IPS-18c (cell line): Measurements from ENCODE around the gene BPIFB2.

Experiments
- H3K4me3 ChIP-seq: 2 replicates; pipeline ENCODE4 v1.7.0; 2013; ENCODE audit warnings: low read depth, mild to moderate bottlenecking, low read length, moderate library complexity; ENCODE audit not compliant: insufficient read depth
- H3K9me3 ChIP-seq: one replicate; pipeline ENCODE4 v1.6.1; 2013; ENCODE audit warnings: mild to moderate bottlenecking, low read length, moderate library complexity; ENCODE audit not compliant: control insufficient read depth, insufficient read depth

Gene BPIFB2

DNA sequence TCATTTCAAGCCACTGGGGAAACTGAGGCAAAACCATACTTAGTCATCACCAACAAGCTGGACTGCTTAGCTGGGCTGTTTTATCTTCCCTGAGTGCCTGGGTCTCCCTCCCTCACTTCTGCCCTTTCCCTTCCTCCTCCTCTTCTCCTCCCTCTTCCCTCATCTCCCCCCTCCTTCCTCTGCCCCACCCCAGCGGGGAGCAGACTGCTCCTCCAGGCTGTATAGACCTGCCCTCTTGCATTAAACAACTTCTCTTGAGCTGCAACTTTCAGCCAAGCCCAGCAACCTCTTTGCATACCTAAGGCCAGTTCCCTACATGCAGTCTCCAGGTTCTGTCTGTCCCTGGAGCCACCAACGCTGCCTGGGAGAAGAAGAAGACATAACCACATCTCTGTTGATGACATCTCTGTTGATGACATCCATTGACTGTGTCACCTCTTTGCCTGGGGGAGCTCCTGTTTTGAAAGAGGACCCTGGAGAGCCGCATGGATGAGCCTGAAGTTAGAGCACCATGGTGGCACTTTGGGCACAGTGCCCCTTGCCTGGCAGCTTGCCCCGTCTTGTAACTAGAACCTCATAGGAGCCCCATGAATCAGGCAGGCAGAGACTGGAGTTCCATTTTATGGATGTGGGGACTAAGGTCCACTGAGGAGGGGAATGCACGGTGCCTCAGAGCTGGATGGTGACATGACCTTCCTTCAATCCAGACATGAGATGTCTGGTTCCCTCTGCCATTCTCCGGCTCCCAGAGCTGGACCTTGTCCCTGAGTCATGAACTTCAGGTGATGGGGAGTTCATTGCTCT is 16.1 kb downstream of the BPIFB2 start:
- Histone ChIP-seq H3K9me3 (no peaks in the 10 kb centered on the region), H3K4me3 (no peak overlapping the region)

DNA sequence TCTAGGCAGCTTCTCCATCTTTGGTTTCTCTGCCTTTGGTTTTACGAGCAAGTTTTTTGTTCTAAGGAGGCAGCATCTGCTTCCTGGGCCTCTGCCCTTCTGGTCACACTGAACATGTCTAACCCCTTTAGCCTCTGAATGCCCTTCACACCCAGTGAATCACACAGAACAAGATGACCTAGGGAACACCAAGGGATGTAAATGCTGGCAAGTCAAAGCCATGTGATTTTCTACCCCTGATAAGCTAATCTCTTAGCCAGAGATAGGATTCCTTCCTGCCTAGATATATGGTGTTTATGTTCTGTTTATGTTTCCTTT is 16.7 kb downstream of the BPIFB2 start:
- no peaks in the 10 kb centered on the region for H3K9me3 ChIP-seq
- no peak overlapping the region for H3K4me3 ChIP-seq

- Histone ChIP-seq H3K9me3 (no peaks in the 10 kb centered on the region), H3K4me3 (no peak overlapping the region)
Measured at GRCh38 chr20:33024609-33025317, 17.3 kb downstream of the BPIFB2 start.

DNA sequence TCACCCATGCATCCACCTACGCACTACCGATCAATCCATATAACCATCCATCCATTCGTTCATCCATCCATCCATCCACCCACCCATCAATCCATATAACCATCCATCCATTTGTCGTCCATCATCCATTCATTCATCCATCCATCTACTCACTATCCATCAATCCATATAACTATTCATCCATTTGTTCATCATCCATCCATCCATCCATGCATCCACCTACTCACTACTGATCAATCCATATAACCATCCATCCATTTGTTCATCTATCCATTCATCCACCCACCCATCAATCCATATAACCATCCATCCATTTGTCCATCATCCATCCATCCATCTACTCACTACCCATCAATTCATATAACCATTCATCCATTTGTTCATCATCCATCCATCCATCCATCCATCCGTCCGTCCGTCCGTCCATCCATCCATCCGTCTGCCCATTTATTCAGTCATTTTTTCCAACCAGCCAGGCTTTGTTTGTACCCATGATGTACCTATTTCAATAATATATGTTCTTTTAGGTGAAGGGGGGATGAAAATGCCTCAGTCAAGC is 17.9 kb downstream of the BPIFB2 start:
- Histone ChIP-seq H3K9me3 (no peaks in the 10 kb centered on the region), H3K4me3 (no peak overlapping the region)

DNA sequence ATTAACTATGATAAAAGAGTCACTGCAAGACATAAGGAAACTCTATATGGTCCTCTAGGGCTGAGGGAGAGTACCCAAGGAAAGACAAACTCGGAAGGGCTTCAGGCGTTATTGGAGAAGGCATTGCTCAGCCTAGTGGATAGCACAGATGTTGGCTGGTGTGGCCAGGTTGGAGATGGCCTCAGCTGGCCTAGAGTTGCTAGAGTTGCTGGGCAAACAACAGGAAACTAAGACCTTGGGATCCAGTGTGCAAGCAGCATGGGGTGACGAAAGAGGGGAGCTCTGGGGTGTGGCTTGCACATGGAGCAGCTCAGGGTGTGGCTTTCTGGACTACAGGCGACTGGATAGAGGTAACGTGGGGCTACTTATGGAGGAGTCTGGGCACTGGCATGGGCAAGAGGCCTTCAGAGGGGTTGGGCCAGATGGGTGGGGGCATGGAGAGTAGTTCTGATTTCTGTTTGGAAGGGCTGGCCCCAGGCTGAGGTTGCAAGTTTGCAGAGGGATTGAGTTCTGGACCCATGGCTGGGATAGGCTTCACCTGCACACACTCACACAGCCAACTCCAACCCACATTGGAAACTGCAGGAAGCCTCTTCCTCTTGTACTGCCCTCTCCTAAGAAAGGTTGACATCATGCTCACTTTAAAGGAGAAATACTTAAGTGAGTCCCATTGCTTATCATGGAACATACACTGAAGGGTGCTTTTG is 18.7 kb downstream of the BPIFB2 start:
- Histone ChIP-seq H3K4me3 (no peak overlapping the region), H3K9me3 (no peaks in the 10 kb centered on the region)

- H3K9me3 ChIP-seq: no peaks in the 10 kb centered on the region
- H3K4me3 ChIP-seq: no peak overlapping the region
Measured at GRCh38 chr20:33026779-33027759, 19.6 kb downstream of the BPIFB2 start.

- H3K9me3 ChIP-seq: no peaks in the 10 kb centered on the region
- H3K4me3 ChIP-seq: no peak overlapping the region
Measured at GRCh38 chr20:33027769-33028751, 20.6 kb downstream of the BPIFB2 start.

- Histone ChIP-seq H3K4me3 (no peak overlapping the region), H3K9me3 (no peaks in the 10 kb centered on the region)
Measured at GRCh38 chr20:33028875-33029274, 21.4 kb downstream of the BPIFB2 start.

GRCh38 chr20:33030076-33030475 is 22.6 kb downstream of the BPIFB2 start:
- H3K4me3 ChIP-seq: no peak overlapping the region
- H3K9me3 ChIP-seq: no peaks in the 10 kb centered on the region

GRCh38 chr20:33030569-33030968 is 23.1 kb downstream of the BPIFB2 start:
- Histone ChIP-seq H3K4me3 (no peak overlapping the region), H3K9me3 (no peaks in the 10 kb centered on the region)

DNA sequence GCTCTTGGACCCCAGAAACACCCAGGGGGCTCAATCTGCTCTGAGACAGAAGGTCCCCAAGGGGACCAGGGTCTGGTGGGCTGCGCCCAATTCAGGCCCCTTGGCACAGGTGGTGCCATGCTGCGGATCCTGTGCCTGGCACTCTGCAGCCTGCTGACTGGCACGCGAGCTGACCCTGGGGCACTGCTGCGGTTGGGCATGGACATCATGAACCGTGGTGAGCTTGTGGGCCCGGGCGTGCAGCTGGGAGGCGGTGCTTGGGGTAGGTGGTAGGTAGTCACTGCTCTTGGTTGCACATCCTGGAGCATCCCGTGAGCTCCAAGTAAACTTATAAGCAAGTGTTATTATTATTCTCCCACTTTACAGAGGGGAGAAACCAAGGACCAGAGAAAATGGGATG is 24.0 kb downstream of the BPIFB2 start, which contains the start of gene BPIFB6:
Gene BPIFB6 (plus strand): TSS at position 118 of the 400 bp plus-strand sequence. CDS start 0 bp downstream, at position 118.
- no peaks in the 10 kb centered on the region for H3K9me3 ChIP-seq
- no peak within 1 kb of the TSS for H3K4me3 ChIP-seq

GRCh38 chr20:33032555-33032954 is 25.1 kb downstream of the BPIFB2 start:
- no peak overlapping the region for H3K4me3 ChIP-seq
- H3K9me3 ChIP-seq: no peaks in the 10 kb centered on the region

DNA sequence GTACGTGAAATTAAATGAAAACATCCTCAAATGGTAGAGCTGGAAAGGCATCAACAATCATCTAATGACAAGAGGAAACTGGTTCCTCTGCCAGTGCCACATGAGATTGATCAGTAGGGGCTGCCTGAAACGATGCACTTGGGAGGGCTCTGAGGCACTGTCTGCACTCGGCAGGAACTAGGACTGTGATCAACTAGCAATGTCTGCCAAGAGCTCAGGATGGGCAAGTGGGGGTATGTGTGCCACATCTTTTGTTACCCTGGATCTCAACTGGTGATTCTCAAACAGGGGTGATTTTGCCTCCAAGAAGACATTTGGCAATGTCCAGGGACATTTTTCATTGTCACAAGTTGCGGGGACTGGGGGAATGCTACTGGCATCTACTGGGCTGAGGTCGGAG is 25.9 kb downstream of the BPIFB2 start:
- H3K9me3 ChIP-seq: no peaks in the 10 kb centered on the region
- no peak overlapping the region for H3K4me3 ChIP-seq

GRCh38 chr20:33034115-33034514 is 26.6 kb downstream of the BPIFB2 start:
- Histone ChIP-seq H3K4me3 (no peak overlapping the region), H3K9me3 (no peaks in the 10 kb centered on the region)

GRCh38 chr20:33034901-33035492 is 27.5 kb downstream of the BPIFB2 start:
- H3K9me3 ChIP-seq: no peaks in the 10 kb centered on the region

More at GRCh38 chr20:33034901-33035492, 27.5 kb downstream of the BPIFB2 start:
- H3K4me3 ChIP-seq: no peak overlapping the region
